CD14-positive monocyte (primary cell): ENCODE results near the gene KDM1B. TPM values are rescaled to one million over a fixed set of nuclear protein-coding genes. Genes with fewer than 3 reads are reported as not detected.

ENCODE experiments used
- DNase-seq, 3 donors: peaks; one replicate each; pipeline ENCODE4 v3.0.0-alpha.2; 2011 to 2022
- H2AFZ ChIP-seq: 2 replicates; pipeline ENCODE4 v1.6.0; 2012; ENCODE audit warnings: mild to moderate bottlenecking, low read depth, low read length, inconsistent platforms; ENCODE audit not compliant: insufficient read depth, poor library complexity, severe bottlenecking
- H3K27ac ChIP-seq, 2 donors: 1 replicate in 1 of 2; 2 replicates in 1 of 2; pipeline ENCODE4 v1.5.1; 2012 to 2013; ENCODE audit warnings: low read length in 2 of 2, control low read depth in 1 of 2, inconsistent platforms in 1 of 2, low read depth in 1 of 2, mild to moderate bottlenecking in 1 of 2
- H3K27me3 ChIP-seq, 2 donors: one replicate each; pipeline versions ENCODE4 v1.6.0 to v1.6.1; 2011 to 2013; ENCODE audit warnings: low read length in 2 of 2; ENCODE audit not compliant: control insufficient read depth in 2 of 2, insufficient read depth in 2 of 2
- H3K36me3 ChIP-seq, 2 donors: replicated peaks in 1 of 2; 1 replicate in 1 of 2; 2 replicates in 1 of 2; pipeline versions ENCODE4 v1.5.1 to v1.6.1; 2012 to 2013; ENCODE audit warnings: low read length in 2 of 2, control low read depth in 1 of 2, inconsistent platforms in 1 of 2, mild to moderate bottlenecking in 1 of 2; ENCODE audit not compliant: insufficient read depth in 2 of 2, control insufficient read depth in 1 of 2
- H3K4me1 ChIP-seq, 2 donors: 1 replicate in 1 of 2; 2 replicates in 1 of 2; pipeline versions ENCODE4 v1.5.1 to v1.6.1; 2012 to 2013; ENCODE audit warnings: low read length in 2 of 2, control low read depth in 1 of 2, inconsistent platforms in 1 of 2, mild to moderate bottlenecking in 1 of 2, moderate library complexity in 1 of 2; ENCODE audit not compliant: insufficient read depth in 2 of 2, control insufficient read depth in 1 of 2
- H3K4me2 ChIP-seq: replicated peaks from 2 replicates; pipeline ENCODE3; 2012; ENCODE audit warnings: low read length, moderate library complexity, mild to moderate bottlenecking; ENCODE audit not compliant: poor library complexity, severe bottlenecking; ENCODE audit errors: extremely low read depth
- H3K4me3 ChIP-seq, 3 experiments: fragments of 200-600 bp in 1 of 3; sonication (generic) in 1 of 3; replicated peaks in 1 of 3; 1 replicate in 2 of 3; 2 replicates in 1 of 3; pipeline ENCODE4 v1.5.1; 2011 to 2013; ENCODE audit warnings: low read length in 3 of 3, mild to moderate bottlenecking in 3 of 3, control low read depth in 2 of 3, low read depth in 2 of 3, inconsistent platforms in 1 of 3, moderate library complexity in 1 of 3
- H3K79me2 ChIP-seq: 2 replicates; pipeline ENCODE4 v1.6.0; 2012; ENCODE audit warnings: mild to moderate bottlenecking, control low read depth, inconsistent platforms, low read length, moderate library complexity; ENCODE audit not compliant: insufficient read depth
- H3K9ac ChIP-seq: 2 replicates; pipeline ENCODE4 v1.6.0; 2017; ENCODE audit warnings: low read length, mild to moderate bottlenecking; ENCODE audit not compliant: insufficient read depth, poor library complexity, severe bottlenecking
- H3K9me3 ChIP-seq, 2 donors: replicated peaks in 1 of 2; 1 replicate in 1 of 2; 2 replicates in 1 of 2; pipeline versions ENCODE4 v1.5.1 to v1.6.1; 2012 to 2013; ENCODE audit warnings: low read length in 2 of 2, control low read depth in 1 of 2; ENCODE audit not compliant: control insufficient read depth in 1 of 2, insufficient read depth in 1 of 2
- H4K20me1 ChIP-seq: 2 replicates; pipeline ENCODE4 v1.6.0; 2012; ENCODE audit warnings: mild to moderate bottlenecking, low read length, control low read depth, moderate library complexity; ENCODE audit not compliant: insufficient read depth
- H3K27ac Mint-ChIP-seq, 7 donors: one replicate each; pipeline ENCODE4 v1.8.0; 2020; ENCODE audit warnings: mild to moderate bottlenecking in 7 of 7, mixed read lengths in 7 of 7, moderate library complexity in 6 of 7, inconsistent platforms in 2 of 7
- H3K27me3 Mint-ChIP-seq, 3 donors: one replicate each; pipeline ENCODE4 v1.8.0; 2021 to 2022; ENCODE audit warnings: low read depth in 3 of 3, mild to moderate bottlenecking in 3 of 3, mixed read lengths in 3 of 3, moderate library complexity in 3 of 3, inconsistent platforms in 1 of 3
- H3K36me3 Mint-ChIP-seq, 2 donors: one replicate each; pipeline ENCODE4 v1.8.0; 2020; ENCODE audit warnings: mixed read lengths in 2 of 2, inconsistent platforms in 1 of 2, mild to moderate bottlenecking in 1 of 2
- H3K4me1 Mint-ChIP-seq: one replicate; pipeline ENCODE4 v1.8.0; 2020; ENCODE audit warnings: mild to moderate bottlenecking, mixed read lengths
- H3K4me3 Mint-ChIP-seq, 2 donors: one replicate each; pipeline ENCODE4 v1.8.0; 2020; ENCODE audit warnings: mild to moderate bottlenecking in 2 of 2, mixed read lengths in 2 of 2, moderate library complexity in 1 of 2
- H3K9me3 Mint-ChIP-seq, 7 donors: one replicate each; pipeline ENCODE4 v1.8.0; 2020 to 2022; ENCODE audit warnings: mixed read lengths in 7 of 7, mild to moderate bottlenecking in 6 of 7, moderate library complexity in 6 of 7, inconsistent platforms in 2 of 7
- WGBS: methylation state at CpG from one replicate; pipeline ENCODE4 v1.1.5; 2013; ENCODE audit warnings: missing lambda C conversion rate; ENCODE audit not compliant: insufficient coverage; 5-methylcytosine and 5-hydroxymethylcytosine counted together
- intact Hi-C, 2 donors: fragments of 100-400 bp; cut with micrococcal nuclease; formaldehyde crosslinking; loops; one replicate each; pipeline versions ENCODE4 v1.15.0 to v1.15.1; 2023
- polyA plus RNA-seq, 3 donors: library from polyadenylated mRNA; depleted of rRNA in 1 of 3; unstranded in 2 of 3; stranded (reverse) in 1 of 3; fragments of 300-500 nt in 2 of 3; fragments of >200 nt in 1 of 3; fragmentation: Illumina TruSeq in 2 of 3; gene quantifications; 1 replicate in 2 of 3; 2 replicates in 1 of 3; pipeline ENCODE4 v1.2.3, GENCODE V29; 2012 to 2021
- TF ChIP-seq, protein P1 (sequence below): fragments of 200-600 bp; IDR thresholded peaks from one replicate; pipeline ENCODE4 v1.8.0; 2022; ENCODE audit warnings: antibody characterized with exemption, mild to moderate bottlenecking

The KDM1B gene
- polyA plus RNA-seq, 3 donors = 4.4 to 50.8 (median 24.1) TPM

DNA sequence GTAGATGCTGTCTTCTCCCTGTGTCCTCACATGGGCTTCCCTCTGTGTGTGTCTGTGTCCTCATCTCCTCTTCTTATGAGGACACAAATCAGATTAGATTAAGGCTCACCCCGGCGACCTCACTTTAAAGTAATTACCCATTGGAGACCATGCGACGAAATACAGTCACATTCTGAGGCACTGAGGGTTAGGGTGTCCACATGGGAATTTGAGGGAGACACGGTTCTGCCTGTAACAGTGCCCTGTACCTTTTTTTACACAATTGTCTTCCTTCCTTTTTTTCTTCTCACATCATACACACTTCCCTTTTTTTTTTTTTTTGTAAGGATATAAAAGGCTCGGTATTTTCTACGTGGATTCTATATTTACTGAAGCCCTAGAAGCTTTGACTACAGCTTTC, 60.2 kb downstream of the KDM1B start:
- 0% methylated on average over 2 of the region's 7 CpGs for WGBS
- H2AFZ ChIP-seq = no peak overlapping the region

GRCh38 chr6:18216411-18216810, 61.2 kb downstream of the KDM1B start:
- Mint-ChIP-seq H3K9me3 (peaks cover 0 to 3% (median 0%) of the 10 kb centered on the region in 7 donors), H3K27me3 (peaks cover 0 to 3% (median 0%) of the 10 kb centered on the region in 3 donors), H3K4me3 (no peak overlapping the region), H3K27ac (peak overlapping the region in 4 of 7 donors; percentile 53 to 91 (median 70)), H3K36me3 (peaks cover 81 to 95% of the 10 kb centered on the region in 2 donors), H3K4me1 (peaks cover 27% of the 10 kb centered on the region)
- H3K9ac ChIP-seq = no peak overlapping the region
- TF ChIP-seq, protein P1, sequence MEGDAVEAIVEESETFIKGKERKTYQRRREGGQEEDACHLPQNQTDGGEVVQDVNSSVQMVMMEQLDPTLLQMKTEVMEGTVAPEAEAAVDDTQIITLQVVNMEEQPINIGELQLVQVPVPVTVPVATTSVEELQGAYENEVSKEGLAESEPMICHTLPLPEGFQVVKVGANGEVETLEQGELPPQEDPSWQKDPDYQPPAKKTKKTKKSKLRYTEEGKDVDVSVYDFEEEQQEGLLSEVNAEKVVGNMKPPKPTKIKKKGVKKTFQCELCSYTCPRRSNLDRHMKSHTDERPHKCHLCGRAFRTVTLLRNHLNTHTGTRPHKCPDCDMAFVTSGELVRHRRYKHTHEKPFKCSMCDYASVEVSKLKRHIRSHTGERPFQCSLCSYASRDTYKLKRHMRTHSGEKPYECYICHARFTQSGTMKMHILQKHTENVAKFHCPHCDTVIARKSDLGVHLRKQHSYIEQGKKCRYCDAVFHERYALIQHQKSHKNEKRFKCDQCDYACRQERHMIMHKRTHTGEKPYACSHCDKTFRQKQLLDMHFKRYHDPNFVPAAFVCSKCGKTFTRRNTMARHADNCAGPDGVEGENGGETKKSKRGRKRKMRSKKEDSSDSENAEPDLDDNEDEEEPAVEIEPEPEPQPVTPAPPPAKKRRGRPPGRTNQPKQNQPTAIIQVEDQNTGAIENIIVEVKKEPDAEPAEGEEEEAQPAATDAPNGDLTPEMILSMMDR = no peak
- no CpG with 5 or more reads among the region's 7 CpGs for WGBS
- H3K4me3 ChIP-seq = no peak overlapping the region
- H3K79me2 ChIP-seq = no peaks in the 10 kb centered on the region
- DNase-seq = no peak
- peaks cover 80 to 90% of the 10 kb centered on the region in 2 donors for H3K36me3 ChIP-seq
- peaks cover 50% of the 10 kb centered on the region for H4K20me1 ChIP-seq
- H3K27ac ChIP-seq = peak overlapping the region in 1 of 2 donors; percentile 73
- peaks cover 20 to 25% of the 10 kb centered on the region in 2 donors for H3K4me1 ChIP-seq
- no peaks in the 10 kb centered on the region for H3K9me3 ChIP-seq
- H3K4me2 ChIP-seq = no peak overlapping the region
- no peak overlapping the region for H2AFZ ChIP-seq
- no peaks in the 10 kb centered on the region for H3K27me3 ChIP-seq
- intact Hi-C loops = no loop called here

More for the DNA sequence above, 60.2 kb downstream of the KDM1B start:
- TF ChIP-seq, protein P1 = no peak
- H3K4me3 Mint-ChIP-seq = peak overlapping the region in 1 of 2 donors; percentile 30
- peaks cover 20 to 25% of the 10 kb centered on the region in 2 donors for H3K4me1 ChIP-seq
- peak overlapping the region; percentile 71 to 91 (median 90) for H3K27ac Mint-ChIP-seq
- no peak overlapping the region for H3K9ac ChIP-seq
- H3K9me3 ChIP-seq = no peaks in the 10 kb centered on the region
- intact Hi-C loops = no loop called here
- H3K4me2 ChIP-seq = peak overlapping the region; percentile 4
- peaks cover 44% of the 10 kb centered on the region for H4K20me1 ChIP-seq
- peaks cover 27% of the 10 kb centered on the region for H3K4me1 Mint-ChIP-seq
- H3K4me3 ChIP-seq = no peak overlapping the region
- H3K27me3 Mint-ChIP-seq = peaks cover 0 to 1% (median 0%) of the 10 kb centered on the region in 3 donors
- peaks cover 0 to 3% (median 0%) of the 10 kb centered on the region in 7 donors for H3K9me3 Mint-ChIP-seq
- no peaks in the 10 kb centered on the region for H3K79me2 ChIP-seq
- no peaks in the 10 kb centered on the region for H3K27me3 ChIP-seq
- DNase-seq = peak; percentile 57 to 67 (median 64)
- H3K27ac ChIP-seq = peak overlapping the region; percentile 73 to 77
- peaks cover 81 to 90% of the 10 kb centered on the region in 2 donors for H3K36me3 ChIP-seq
- H3K36me3 Mint-ChIP-seq = peaks cover 78 to 95% of the 10 kb centered on the region in 2 donors
